SK-N-MC (cell line): ENCODE data around the gene LUZP1.

Source experiments
- EZH2 ChIP-seq: fragments of 200-600 bp; sonication (generic); IDR thresholded peaks from one replicate; pipeline ENCODE4 v1.6.1; 2017; ENCODE audit warnings: antibody characterized with exemption
- POLR2AphosphoS5 ChIP-seq: IDR thresholded peaks from 2 replicates; pipeline ENCODE4 v1.6.1; 2012; ENCODE audit warnings: mild to moderate bottlenecking, low read depth, low read length, borderline replicate concordance

DNA sequence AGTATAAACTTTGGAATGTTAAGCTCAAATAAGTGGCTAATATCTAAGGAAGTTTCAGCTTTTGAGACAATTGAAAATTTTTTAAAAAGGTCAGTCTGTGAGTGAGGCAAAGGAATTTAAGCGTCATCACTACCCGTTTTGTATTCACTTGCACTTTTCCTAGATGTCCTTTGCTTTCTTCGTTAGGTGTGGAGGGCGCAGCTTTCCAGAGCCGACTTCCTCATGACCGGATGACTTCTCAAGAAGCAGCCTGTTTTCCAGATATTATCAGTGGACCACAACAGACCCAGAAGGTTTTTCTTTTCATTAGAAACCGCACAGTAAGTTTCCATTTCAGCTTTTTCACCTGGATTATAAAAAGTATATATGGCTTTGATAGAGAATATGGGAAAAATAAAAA, 118.5 kb downstream of the LUZP1 start:
- no peak for TF ChIP-seq EZH2
- TF ChIP-seq POLR2AphosphoS5 = no peak
